Ishikawa (cell line): Measurements from ENCODE around the gene CEP55.
A peak's percentile ranks its signal among the peaks of the same experiment; 100 is the strongest.

Source experiments
- CEBPB ChIP-seq: IDR thresholded peaks from 2 replicates; pipeline ENCODE4 v1.6.1; 2012
- CREB1 ChIP-seq: IDR thresholded peaks from 2 replicates; pipeline ENCODE4 v1.6.1; 2012; ENCODE audit warnings: low read depth
- EGR1 ChIP-seq: IDR thresholded peaks from 2 replicates; pipeline ENCODE4 v1.6.1; 2012
- EP300 ChIP-seq: IDR thresholded peaks from 2 replicates; pipeline ENCODE4 v1.6.1; 2012; ENCODE audit warnings: borderline replicate concordance
- FOXM1 ChIP-seq: IDR thresholded peaks from 2 replicates; pipeline ENCODE4 v1.6.1; 2012; ENCODE audit warnings: low read depth, borderline replicate concordance
- MAX ChIP-seq: IDR thresholded peaks from 2 replicates; pipeline ENCODE4 v1.6.1; 2012
- NFIC ChIP-seq: IDR thresholded peaks from 2 replicates; pipeline ENCODE4 v1.6.1; 2012
- RAD21 ChIP-seq: IDR thresholded peaks from 2 replicates; pipeline ENCODE4 v1.6.1; 2012; ENCODE audit warnings: low read depth
- REST ChIP-seq: IDR thresholded peaks from 2 replicates; pipeline ENCODE4 v1.6.1; 2012; ENCODE audit warnings: low read depth, mild to moderate bottlenecking
- TAF1 ChIP-seq: IDR thresholded peaks from 2 replicates; pipeline ENCODE4 v1.6.1; 2012; ENCODE audit warnings: low read depth, mild to moderate bottlenecking
- TCF12 ChIP-seq: IDR thresholded peaks from 2 replicates; pipeline ENCODE4 v1.6.1; 2012; ENCODE audit warnings: low read depth
- TEAD4 ChIP-seq: IDR thresholded peaks from 2 replicates; pipeline ENCODE4 v1.6.1; 2012
- USF1 ChIP-seq: IDR thresholded peaks from 2 replicates; pipeline ENCODE4 v1.6.1; 2012
- YY1 ChIP-seq: IDR thresholded peaks from 2 replicates; pipeline ENCODE4 v1.6.1; 2012; ENCODE audit warnings: low read depth
- ZBTB7A ChIP-seq: IDR thresholded peaks from 2 replicates; pipeline ENCODE4 v1.6.1; 2012; ENCODE audit warnings: low read depth

The CEP55 gene

GRCh38 chr10:93463723-93464476 is 32.5 kb upstream of the CEP55 start:
- TF ChIP-seq CEBPB: peak; percentile 94
- TF ChIP-seq TEAD4: 0 out of 2 replicates have a peak, but pooled peaks have one; percentile 16
- TF ChIP-seq NFIC: no peak

- TF ChIP-seq TCF12: no peak
Measured at GRCh38 chr10:93464776-93465388, 31.5 kb upstream of the CEP55 start.

GRCh38 chr10:93465806-93466675 is 30.4 kb upstream of the CEP55 start:
- TF ChIP-seq FOXM1 (peak; percentile 18; the same call in 1 of the 2 replicates), EGR1 (no peak), TEAD4 (peak; percentile 88), EP300 (peak; percentile 79), USF1 (peak; percentile 69; the same call in 1 of the 2 replicates), ZBTB7A (peak; percentile 19; the same call in 1 of the 2 replicates), MAX (peak; percentile 90), REST (no peak), YY1 (peak; percentile 61), RAD21 (peak; percentile 38; the same call in 1 of the 2 replicates), NFIC (peak; percentile 93), TAF1 (peak; percentile 49), CEBPB (peak; percentile 50; the same call in 1 of the 2 replicates), TCF12 (peak; percentile 90), CREB1 (no peak)

GRCh38 chr10:93468461-93469213 is 27.8 kb upstream of the CEP55 start:
- TF ChIP-seq EP300 (peak; percentile 46; the same call in 1 of the 2 replicates), FOXM1 (no peak), USF1 (no peak), TEAD4 (peak; percentile 24; the same call in 1 of the 2 replicates), YY1 (no peak)

- TF ChIP-seq FOXM1 (no peak), CEBPB (no peak), NFIC (no peak), USF1 (no peak), TCF12 (no peak), YY1 (no peak), RAD21 (no peak), ZBTB7A (no peak), TAF1 (no peak)
Measured at GRCh38 chr10:93469454-93469853, 27.0 kb upstream of the CEP55 start.

- TF ChIP-seq EP300: peak; percentile 90
- peak; percentile 43; the same call in 1 of the 2 replicates for TF ChIP-seq CREB1
- TF ChIP-seq MAX: peak; percentile 28; the same call in 1 of the 2 replicates
- TF ChIP-seq REST: no peak
- no peak for TF ChIP-seq TAF1
- peak; percentile 93 for TF ChIP-seq CEBPB
- no peak for TF ChIP-seq ZBTB7A
- peak; percentile 63; the same call in 1 of the 2 replicates for TF ChIP-seq YY1
- no peak for TF ChIP-seq USF1
- TF ChIP-seq TCF12: peak; percentile 93
- no peak for TF ChIP-seq EGR1
- TF ChIP-seq NFIC: peak; percentile 74
- TF ChIP-seq TEAD4: peak; percentile 92
- TF ChIP-seq RAD21: peak; percentile 16; the same call in 1 of the 2 replicates
- TF ChIP-seq FOXM1: peak; percentile 87; the same call in 1 of the 2 replicates
Measured at GRCh38 chr10:93471110-93471651, 25.2 kb upstream of the CEP55 start.
